ENCODE measurements around the gene NSUN2. TPM values are rescaled to one million over a fixed set of nuclear protein-coding genes. Genes with fewer than 3 reads are reported as not detected.

The NSUN2 gene
- polyA plus RNA-seq, 3 donors = 24.4 to 63.4 (median 25.6) TPM

DNA sequence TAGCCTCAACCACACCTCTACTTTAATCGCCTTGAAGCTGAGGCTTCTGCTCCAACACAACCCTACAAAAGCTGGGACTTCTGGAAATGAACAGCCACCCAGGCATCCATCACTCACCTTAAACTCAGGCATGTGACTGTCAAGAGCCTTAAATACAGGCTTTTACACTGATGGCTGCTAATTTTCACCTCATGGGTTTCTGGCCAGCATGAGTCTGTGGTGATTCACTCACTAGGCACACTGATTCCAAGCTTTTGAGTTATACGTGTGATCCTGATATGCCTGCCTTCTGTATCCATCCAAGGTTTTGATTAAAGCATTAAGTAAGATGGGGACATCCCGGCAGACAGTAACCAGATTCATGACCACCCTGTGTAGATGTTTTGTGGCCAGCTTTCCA is 8.9 kb downstream of the NSUN2 start:
- Histone ChIP-seq H3K9ac (ENCODE audit: insufficient read depth, low read length, poor library complexity, severe bottlenecking) (no peak overlapping the region), H3K27ac (ENCODE audit: low read depth in 1 of 2, low read length in 2 of 2) (no peak overlapping the region), H3K4me3 (replicated peaks in 1 of 3; ENCODE audit: low read depth in 2 of 3, low read length in 3 of 3) (no peak overlapping the region), H3K9me3 (replicated peaks in 1 of 2; ENCODE audit: control insufficient read depth in 1 of 2, insufficient read depth in 1 of 2, low read length in 2 of 2) (peaks cover 6 to 19% of the 10 kb centered on the region in 2 donors), H2AFZ (ENCODE audit: insufficient read depth, low read depth, low read length, poor library complexity, severe bottlenecking) (no peak overlapping the region), H4K20me1 (ENCODE audit: insufficient read depth, low read length) (peaks cover 85% of the 10 kb centered on the region), H3K79me2 (ENCODE audit: insufficient read depth, low read length) (peaks cover 73% of the 10 kb centered on the region), H3K36me3 (replicated peaks in 1 of 2; ENCODE audit: control insufficient read depth in 1 of 2, insufficient read depth in 2 of 2, low read length in 2 of 2) (peaks cover 84 to 100% of the 10 kb centered on the region in 2 donors), H3K4me2 (replicated peaks; ENCODE audit: extremely low read depth, low read length, poor library complexity, severe bottlenecking) (no peak overlapping the region), H3K4me1 (ENCODE audit: control insufficient read depth in 1 of 2, insufficient read depth in 2 of 2, low read length in 2 of 2) (no peaks in the 10 kb centered on the region), H3K27me3 (ENCODE audit: control insufficient read depth in 2 of 2, insufficient read depth in 2 of 2, low read length in 2 of 2) (no peaks in the 10 kb centered on the region)
- TF ChIP-seq, protein P1, sequence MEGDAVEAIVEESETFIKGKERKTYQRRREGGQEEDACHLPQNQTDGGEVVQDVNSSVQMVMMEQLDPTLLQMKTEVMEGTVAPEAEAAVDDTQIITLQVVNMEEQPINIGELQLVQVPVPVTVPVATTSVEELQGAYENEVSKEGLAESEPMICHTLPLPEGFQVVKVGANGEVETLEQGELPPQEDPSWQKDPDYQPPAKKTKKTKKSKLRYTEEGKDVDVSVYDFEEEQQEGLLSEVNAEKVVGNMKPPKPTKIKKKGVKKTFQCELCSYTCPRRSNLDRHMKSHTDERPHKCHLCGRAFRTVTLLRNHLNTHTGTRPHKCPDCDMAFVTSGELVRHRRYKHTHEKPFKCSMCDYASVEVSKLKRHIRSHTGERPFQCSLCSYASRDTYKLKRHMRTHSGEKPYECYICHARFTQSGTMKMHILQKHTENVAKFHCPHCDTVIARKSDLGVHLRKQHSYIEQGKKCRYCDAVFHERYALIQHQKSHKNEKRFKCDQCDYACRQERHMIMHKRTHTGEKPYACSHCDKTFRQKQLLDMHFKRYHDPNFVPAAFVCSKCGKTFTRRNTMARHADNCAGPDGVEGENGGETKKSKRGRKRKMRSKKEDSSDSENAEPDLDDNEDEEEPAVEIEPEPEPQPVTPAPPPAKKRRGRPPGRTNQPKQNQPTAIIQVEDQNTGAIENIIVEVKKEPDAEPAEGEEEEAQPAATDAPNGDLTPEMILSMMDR (IDR thresholded peaks at IDR 0.05) = no peak
- Mint-ChIP-seq H3K36me3 (peaks cover 82 to 89% of the 10 kb centered on the region in 2 donors), H3K4me1 (no peaks in the 10 kb centered on the region), H3K9me3 (peaks cover 8 to 20% (median 9%) of the 10 kb centered on the region in 7 donors), H3K27ac (peak overlapping the region in 1 of 7 donors; percentile 1), H3K4me3 (no peak overlapping the region), H3K27me3 (ENCODE audit: low read depth in 3 of 3) (peaks cover 0 to 2% (median 0%) of the 10 kb centered on the region in 3 donors)
- intact Hi-C loops (cut with micrococcal nuclease) = no loop called here
- DNase-seq = no peak
- WGBS (ENCODE audit: insufficient coverage) = 100% methylated on average over 2 of the region's 3 CpGs

DNA sequence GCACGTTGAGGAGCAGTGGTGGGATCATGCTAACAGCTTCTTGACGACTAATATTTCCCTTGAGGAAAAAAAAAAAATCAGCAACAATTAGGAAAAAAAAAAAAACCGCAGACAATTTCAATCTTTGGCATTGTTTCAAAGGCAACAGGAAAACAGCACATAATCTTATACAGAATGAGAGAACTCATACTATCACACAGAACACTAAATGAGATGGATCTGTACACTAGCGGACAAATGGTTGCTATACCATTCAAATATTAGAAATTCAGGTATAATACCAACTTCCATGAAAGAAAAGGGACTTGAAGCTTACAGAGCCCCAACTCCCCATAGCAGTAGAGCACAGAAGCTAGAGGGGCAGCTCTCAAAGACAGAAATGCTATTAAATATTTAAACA is 9.6 kb downstream of the NSUN2 start:
- no peak overlapping the region for H3K27ac Mint-ChIP-seq
- H3K27me3 ChIP-seq (ENCODE audit: control insufficient read depth in 2 of 2, insufficient read depth in 2 of 2, low read length in 2 of 2) = no peaks in the 10 kb centered on the region
- peaks cover 8 to 20% (median 9%) of the 10 kb centered on the region in 7 donors for H3K9me3 Mint-ChIP-seq
- peaks cover 66% of the 10 kb centered on the region for H3K79me2 ChIP-seq (ENCODE audit: insufficient read depth, low read length)
- no peaks in the 10 kb centered on the region for H3K4me1 ChIP-seq (ENCODE audit: control insufficient read depth in 1 of 2, insufficient read depth in 2 of 2, low read length in 2 of 2)
- H3K36me3 ChIP-seq (replicated peaks in 1 of 2; ENCODE audit: control insufficient read depth in 1 of 2, insufficient read depth in 2 of 2, low read length in 2 of 2) = peaks cover 82 to 100% of the 10 kb centered on the region in 2 donors
- no peak overlapping the region for H3K4me2 ChIP-seq (replicated peaks; ENCODE audit: extremely low read depth, low read length, poor library complexity, severe bottlenecking)
- no peak for DNase-seq
- no peak overlapping the region for H3K9ac ChIP-seq (ENCODE audit: insufficient read depth, low read length, poor library complexity, severe bottlenecking)
- peaks cover 6 to 19% of the 10 kb centered on the region in 2 donors for H3K9me3 ChIP-seq (replicated peaks in 1 of 2; ENCODE audit: control insufficient read depth in 1 of 2, insufficient read depth in 1 of 2, low read length in 2 of 2)
- intact Hi-C loops (cut with micrococcal nuclease) = no loop called here
- H3K4me3 ChIP-seq (replicated peaks in 1 of 3; ENCODE audit: low read depth in 2 of 3, low read length in 3 of 3) = no peak overlapping the region
- H3K4me1 Mint-ChIP-seq = no peaks in the 10 kb centered on the region
- H3K27ac ChIP-seq (ENCODE audit: low read depth in 1 of 2, low read length in 2 of 2) = no peak overlapping the region
- no peak overlapping the region for H3K4me3 Mint-ChIP-seq
- WGBS (ENCODE audit: insufficient coverage) = 90% methylated on average over 2 of the region's 4 CpGs
- H2AFZ ChIP-seq (ENCODE audit: insufficient read depth, low read depth, low read length, poor library complexity, severe bottlenecking) = no peak overlapping the region
- H4K20me1 ChIP-seq (ENCODE audit: insufficient read depth, low read length) = peaks cover 78% of the 10 kb centered on the region
- TF ChIP-seq, protein P1 (IDR thresholded peaks at IDR 0.05) = no peak
- H3K36me3 Mint-ChIP-seq = peaks cover 82 to 87% of the 10 kb centered on the region in 2 donors
- peaks cover 0 to 2% (median 0%) of the 10 kb centered on the region in 3 donors for H3K27me3 Mint-ChIP-seq (ENCODE audit: low read depth in 3 of 3)

All from CD14-positive monocyte (primary cell).